ENCODE results near the gene BCR.
"Not testable (repeated sequence)": the region's sequence is repeated elsewhere in the genome, so short reads cannot be mapped to it uniquely, and the experiment has no call there.

BCR gene

DNA sequence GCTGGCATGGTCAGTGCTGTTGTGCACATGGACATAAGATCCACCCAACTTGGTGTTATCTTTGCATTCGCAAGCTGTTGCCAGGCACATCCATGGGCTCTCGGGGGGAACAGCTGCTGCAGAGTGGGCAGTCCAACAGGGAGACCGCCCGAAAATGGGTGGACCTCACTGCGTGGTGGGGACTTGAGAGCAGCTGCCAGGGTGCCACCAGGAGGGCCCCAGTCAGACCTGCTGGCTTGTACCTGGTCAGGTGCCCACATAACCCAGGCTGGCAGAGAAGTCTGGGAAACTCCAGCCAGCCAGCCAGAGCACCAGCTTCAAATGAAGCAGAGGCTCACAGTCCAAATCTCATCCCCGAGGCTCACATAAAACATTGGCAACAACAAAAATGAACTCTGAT, 120.2 kb downstream of the BCR start:
- no peak for FAIRE-seq

DNA sequence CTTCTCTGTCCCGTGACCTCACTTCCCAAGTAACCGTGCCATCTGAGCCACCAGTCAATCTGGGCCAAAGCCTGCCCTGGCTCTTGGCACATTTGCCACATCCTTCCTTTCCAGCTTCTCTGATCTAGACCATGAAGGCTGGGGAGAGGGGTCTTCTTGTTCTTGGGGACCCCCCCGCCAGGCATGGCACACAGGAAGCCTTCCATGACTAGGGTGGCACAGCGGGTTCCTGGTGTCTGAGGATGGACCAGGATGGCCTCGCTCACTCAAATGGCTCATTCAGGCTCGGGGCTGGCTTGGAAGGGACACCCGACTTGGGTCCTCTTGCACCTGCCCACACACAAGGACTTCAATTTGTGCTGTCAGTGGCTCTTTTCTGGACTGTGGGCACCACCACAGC, 121.3 kb downstream of the BCR start:
- FAIRE-seq: no peak

DNA sequence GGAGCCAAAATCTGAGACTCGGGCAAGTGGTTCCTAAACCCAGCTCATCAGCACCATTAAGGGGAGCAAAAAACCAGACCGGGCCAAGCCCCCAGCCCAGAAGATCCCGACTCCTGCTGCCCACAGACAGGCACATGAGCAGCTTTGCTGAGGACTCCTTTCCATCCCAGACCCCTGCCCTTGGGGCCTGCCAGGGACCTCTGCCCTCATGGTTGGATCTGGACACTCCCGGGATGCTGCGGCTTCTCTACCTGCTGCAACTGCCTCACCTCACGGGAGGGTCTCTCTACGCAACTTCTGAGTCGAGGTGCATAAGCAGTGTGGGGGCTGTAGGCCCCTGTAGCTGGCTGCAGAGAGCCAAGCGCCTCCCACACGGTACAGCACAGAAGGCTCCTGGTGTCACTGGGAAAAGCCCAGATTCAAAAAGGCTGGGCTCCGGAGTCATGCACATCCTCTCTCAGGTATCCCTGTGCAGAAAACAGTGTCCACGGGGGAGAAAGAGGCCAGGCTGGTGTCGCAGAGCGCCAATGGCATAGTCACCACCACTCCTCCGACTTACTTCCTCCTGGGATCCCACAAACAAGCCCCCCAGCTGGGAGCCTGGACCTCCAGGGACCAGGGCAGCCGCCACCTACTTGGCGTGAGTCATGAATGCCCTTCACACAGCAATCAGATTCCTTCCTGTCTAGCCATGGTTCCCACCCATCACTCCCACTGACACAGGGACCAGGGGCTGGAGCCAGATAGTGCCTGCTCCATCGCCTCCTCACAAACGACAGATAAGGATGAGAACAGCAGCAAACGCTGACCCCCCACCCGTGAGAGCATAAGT, 122.1 kb downstream of the BCR start:
- FAIRE-seq: no peak

DNA sequence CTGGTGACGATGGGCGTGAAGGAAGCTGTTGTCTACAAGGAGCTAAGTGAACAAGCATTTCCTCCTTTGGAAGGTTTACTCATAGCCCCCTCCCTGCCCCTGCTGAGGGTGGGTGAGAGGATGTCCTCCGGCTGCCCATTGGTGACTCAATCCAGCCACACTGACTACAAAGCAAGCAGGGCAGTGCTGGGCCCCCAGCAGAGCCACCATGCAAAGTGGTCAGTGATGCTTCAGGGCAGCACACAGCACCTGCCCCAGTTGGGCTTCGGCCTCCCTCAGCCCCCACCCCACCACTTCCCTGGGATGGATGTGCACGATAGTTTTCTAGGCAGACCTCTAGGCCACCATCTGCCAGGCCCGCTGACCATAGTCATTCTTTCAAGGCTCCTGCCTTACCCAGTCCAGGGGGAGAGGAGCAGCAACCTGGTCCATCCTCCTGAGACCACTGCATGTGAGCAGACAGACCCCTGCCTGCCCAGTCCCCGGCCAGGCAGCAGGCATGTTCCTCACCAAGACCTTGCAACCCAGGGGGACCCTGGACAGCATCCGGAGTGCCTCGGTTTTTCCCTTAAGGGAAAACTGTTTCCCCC, 125.1 kb downstream of the BCR start:
- no peak for FAIRE-seq

DNA sequence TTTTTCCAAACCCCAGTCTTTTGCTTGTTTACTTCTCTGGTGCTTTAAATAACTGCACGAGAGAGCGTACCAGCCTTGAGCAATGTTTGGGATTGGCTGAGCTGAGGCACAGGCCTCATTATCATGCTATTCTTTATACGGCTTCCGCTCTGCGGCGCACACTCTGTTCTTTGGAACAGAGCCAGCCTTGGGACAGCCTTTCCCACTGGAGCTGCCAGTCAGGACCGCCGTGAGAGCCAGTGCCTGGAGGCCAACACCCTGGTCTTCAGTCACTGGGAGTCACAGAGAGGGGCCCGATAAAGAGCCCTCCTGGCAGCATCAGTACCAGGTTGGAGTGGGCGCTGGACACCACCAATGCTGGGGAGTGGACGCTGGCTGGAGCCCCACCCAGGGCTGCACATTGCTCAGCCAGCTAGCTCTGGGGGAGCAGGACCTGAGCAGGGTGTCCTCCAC, 125.6 kb downstream of the BCR start:
- FAIRE-seq: no peak

DNA sequence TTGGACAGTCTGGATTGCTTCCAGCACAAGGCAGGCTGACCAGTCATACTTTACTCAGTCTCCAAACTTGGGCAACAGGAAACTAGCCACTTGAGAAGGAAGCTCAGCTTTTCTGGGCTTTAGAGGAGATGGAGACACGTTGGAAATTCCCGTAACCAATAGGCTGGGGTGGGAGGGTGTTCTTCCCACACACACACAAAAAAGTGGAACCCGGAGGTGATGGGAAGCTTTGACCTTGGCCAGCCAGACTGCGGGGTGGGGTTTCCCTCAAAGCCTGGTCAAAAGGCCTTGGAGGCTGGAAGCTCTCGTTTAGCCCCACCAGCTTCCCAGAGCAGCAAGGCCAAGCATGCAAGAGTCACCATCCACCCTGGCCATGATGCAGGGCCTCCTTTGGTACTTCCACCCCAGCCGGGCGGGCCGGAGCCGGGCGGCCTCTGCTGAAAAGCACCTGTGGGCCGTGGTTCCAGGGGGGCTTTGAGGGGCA, 126.2 kb downstream of the BCR start:
- FAIRE-seq: no peak

DNA sequence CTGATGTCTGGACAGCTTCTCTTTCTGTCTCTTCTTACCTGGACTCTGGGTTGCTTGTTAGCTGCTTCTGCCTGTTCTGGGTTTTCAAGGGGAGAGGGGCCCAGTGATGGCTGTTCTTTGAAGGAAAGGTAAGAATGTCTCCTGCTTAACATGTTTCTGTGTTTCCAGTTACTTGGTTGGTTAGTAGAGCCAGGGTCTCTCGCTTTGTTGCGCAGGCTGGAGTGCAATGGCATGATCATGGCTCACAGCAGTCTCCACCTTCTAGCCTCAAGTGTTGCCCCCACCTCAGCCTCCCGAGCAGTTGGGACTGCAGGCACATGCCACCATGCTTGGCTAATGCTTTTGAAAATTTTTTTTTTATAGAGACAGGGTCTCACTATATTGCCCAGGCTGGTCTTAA, 126.6 kb downstream of the BCR start:
- no peak for FAIRE-seq

DNA sequence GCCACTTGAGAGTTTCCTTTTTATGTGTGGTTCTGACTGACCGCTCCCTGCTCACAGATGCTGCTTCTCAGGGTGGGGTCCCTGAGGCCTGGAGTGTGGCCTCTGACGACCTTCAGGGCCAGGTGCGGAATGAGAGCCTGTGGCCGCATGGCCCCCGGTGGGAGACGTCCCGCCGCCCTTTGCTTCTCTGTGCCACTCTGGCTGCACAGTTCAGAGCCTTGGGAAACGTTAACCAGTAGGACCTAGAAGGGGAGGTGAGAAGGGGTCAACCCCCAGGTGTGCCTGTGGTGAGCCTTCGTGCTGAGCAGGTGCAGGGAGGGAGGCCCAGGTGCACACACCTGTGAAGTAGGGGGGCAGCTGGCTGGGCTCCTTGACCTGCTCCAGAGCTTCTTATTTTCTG, 127.2 kb downstream of the BCR start:
- FAIRE-seq: not testable (repeated sequence)

DNA sequence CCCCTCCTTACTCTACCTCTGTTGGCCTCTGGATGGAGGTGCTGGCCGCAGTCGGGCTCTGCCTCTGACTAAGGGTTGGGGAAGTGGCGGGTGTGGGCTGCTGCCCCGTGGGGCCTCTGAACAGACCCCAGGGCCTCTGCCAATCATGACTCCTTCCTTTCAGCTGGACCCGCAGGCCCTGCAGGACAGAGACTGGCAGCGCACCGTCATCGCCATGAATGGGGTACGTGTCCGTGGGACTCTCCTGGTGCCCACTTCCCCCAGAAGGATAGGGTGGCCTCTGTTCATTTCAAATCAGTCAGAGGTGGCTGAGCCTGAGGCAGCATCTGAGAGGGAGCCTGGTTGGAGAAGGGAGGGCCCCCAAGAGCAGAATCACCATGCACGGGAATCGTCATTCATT, 129.0 kb downstream of the BCR start:
- FAIRE-seq: not testable (repeated sequence)

DNA sequence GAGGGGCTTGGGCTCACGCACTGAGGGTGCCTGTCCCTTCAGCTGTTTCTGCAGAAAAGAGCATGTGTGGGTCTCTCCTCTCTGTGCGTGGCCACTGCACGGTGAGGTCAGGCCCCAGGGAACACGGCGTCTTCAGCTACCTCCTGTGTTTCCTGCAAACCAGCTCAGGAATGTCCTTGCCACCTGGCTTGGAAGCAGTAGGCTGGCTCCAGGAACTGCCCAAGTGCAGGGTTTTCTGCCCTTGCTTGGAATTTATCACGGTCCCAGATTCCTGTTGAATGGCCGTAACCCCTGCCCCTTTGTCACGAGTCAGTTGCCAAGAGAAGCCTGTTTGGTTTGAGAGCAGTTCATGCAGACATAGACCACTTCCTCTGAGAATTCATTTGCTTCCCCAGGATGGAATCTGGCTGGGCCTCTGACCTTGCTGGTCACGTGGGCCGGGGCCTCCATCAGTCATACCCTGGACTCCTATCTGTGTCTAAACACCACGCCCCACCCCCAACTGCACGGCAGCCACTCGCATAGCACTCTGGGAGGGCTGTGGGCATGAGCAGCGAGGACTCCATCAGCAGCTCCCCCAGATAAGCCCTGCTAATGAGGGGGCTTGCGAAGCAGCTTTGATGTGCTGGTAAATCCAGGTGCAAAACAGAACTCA, 130.3 kb downstream of the BCR start:
- FAIRE-seq: not testable (repeated sequence)

DNA sequence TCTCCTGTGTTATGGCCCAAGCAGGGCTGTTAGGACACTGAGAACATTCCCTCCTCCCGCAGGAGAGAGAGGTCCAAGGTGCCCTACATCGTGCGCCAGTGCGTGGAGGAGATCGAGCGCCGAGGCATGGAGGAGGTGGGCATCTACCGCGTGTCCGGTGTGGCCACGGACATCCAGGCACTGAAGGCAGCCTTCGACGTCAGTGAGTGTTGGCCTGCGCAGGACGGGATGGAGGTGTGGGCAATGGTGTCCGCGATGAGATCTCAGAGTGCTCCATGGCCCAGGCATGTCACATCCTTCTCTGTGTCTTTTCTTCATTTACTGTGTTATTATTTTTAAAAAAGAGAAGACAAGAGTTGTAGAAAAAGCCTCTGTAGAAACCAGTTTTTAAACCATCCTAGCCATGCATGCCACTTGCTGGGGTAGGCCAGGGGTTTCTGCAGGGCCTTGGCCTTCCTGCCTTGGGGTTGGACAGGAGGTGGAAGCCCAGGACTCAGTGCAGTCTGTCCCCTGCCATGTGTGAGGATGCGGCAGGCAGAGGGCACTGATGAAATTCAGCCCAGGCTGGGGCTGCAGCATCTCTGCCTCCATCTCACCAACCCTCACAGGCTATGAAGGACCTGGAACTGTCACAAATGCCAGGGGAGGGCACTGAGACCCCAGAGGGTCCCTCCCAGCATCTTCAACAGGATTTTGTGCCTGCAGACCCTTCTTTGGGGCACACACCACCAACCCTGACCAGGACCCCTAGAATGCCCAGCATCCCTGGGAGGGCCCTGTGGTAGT, 131.5 kb downstream of the BCR start:
- not testable (repeated sequence) for FAIRE-seq

DNA sequence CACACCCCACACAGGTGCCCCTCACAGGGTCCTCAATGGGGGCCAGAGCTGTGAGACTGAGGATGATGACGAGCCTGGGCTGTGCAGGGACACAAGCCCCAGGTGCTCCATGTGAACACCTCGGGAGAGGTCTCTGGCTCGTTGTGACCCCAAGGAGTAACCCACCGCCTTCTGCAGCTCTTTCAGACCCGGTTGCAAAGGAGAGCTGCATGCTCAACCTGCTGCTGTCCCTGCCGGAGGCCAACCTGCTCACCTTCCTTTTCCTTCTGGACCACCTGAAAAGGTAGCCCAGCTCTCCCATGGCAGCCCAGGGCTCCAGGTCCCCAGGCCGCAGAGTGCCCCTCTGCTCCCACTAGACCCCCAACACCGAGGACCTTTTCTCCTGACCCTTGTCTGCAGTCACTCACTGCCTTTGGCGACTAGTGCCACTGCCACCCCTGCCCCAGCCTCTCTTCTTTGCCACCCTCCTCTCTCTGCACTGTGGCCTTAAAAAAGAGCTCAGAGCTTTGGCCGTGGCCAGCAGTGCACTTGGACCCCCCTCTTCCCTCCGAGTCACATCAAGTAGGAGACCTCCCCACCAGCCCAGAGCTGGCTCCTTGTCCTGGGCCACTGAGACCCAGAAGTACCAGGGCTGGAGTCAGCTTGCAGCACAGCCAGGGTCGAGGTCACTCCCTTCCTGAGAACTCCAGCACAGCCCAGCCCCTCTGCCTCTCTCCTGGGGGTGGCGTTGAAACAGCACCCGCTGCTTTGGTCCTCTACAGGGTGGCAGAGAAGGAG, 133.7 kb downstream of the BCR start:
- no peak for FAIRE-seq

DNA sequence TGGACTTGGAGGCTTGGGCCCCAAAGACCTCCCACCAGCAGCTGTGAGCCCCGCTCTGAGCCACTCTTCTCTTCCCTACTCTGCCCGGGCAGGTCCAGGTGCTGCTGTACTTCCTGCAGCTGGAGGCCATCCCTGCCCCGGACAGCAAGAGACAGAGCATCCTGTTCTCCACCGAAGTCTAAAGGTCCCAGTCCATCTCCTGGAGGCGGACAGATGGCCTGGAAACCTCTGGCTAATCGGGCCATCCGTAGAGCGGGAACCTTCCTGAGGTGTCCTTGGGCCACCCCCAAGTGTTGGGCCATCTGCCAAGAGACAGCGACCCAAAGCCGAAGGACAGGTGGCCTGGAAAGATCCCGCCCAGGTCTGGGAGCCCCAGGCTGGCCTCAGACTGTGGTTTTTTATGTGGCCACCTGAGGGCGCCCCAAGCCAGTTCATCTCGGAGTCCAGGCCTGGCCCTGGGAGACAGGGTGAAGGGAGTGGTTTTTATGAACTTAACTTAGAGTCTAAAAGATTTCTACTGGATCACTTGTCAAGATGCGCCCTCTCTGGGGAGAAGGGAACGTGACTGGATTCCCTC, 135.1 kb downstream of the BCR start:
- no peak for FAIRE-seq

DNA sequence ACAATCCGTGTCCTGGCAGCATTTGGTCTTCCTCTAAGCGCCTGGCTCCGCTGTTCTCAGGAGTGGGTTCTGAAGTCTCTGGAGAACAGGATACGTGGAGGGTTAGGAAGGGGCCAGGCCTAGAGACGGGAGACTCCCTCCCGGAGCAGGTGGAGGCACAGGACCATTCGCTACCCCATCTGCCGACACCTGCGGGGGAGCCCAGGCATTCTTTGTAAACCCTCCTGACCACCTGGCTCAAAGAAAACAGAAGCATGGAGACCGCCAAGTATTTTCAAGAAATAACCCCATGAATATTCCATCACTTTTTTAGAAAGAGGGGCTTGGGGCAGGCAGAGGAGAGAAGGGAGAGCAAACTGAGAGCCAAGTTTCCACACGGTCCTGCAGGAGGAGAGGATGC, 136.3 kb downstream of the BCR start:
- not testable (repeated sequence) for FAIRE-seq

DNA sequence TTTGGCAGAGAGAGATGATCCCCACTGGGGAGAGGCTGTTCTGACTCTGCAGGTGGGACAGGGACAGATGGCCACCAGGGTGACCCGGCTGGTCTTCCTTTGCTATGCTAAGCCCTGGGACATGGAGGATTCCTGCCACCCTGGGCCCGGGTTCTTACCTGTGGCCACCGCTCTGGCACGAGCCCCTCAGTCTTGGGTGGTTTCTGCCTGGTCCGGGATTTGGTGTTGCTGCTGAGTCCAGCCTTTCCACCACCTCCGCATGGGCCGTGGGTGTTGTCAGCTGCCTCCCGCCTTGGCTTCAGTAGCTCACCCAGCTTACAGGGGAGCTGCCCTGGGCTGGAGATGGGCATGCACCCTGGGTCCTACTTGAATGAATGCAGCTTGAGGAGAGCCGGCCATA, 138.0 kb downstream of the BCR start:
- not testable (repeated sequence) for FAIRE-seq

DNA sequence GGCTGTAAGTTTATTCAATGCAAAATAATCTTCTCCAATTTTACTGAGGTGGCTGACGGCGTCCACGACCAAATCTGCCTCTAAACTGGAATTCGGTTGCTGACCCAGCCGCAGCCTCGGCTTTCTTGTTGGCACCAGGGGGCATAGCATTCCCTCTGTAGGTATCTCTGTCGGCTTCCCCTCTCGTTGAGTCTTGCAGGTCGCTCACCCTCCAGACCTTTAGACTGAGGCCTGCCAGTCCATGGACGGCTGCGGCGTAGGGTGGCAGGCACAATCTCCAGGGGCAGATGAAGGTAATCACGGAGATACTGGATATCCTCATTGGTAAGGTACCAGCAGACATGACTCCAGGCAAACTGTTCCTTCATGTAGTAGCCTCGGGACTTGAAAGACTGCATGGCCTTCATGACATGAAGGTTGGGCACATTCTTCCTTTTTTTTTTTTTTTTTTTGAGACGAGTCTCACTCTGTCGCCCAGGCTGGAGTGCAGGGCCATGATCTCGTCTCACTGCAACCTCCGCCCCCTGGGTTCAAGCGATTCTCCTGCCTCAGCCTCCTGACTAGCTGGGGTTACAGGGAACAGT, 142.3 kb downstream of the BCR start:
- FAIRE-seq: not testable (repeated sequence)

DNA sequence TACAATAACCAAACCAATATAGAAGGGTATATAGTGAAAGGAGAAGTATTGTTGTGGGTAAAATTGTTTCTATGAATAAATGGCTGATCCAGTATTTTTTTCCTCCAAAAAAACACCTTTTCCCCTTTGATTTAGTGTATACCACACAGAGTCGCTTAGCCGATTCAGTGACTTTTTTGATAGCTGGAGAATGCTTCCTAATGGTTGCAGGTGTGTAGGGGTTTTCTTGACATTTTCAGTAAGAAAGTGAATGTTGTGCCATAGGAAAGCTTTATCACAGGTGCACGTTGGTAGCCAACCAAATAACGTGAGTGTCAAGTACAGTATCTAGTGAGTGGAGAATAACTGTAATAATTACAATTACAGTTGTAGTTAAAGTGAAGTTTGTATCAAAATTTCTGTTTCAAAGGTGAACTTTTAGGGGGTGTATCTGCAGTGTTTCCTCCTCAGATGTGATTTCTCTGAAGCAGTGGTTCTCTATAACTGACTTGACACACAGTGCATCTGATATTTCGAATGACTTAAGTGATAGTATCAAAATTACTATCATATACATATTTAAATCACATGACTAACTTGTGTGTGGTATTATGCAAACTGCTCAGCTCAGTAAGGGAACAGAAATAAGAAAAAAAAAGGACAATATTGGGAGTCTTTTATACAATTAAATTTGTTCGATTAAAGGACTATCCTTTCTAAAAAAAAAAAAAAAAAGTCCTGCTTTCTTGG, 143.8 kb downstream of the BCR start:
- FAIRE-seq: not testable (repeated sequence)

DNA sequence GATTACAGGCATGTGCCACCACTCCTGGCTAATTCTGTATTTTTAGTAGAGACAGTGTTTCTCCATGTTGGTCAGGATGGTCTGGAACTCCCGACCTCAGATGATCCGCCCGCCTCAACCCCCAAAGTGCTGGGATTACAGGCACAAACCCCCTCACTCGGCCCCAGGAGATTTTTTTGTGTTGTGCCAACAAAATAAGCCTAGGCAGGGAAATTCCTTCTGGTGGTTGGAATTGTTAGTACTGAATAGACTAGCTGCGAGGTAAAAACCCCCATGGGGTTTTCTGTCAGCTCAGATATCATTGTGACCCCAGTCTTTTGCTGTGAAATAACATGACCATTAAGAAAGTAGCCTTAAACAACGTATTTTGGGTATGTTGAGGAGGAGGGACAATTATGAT, 144.9 kb downstream of the BCR start:
- no peak for FAIRE-seq

DNA sequence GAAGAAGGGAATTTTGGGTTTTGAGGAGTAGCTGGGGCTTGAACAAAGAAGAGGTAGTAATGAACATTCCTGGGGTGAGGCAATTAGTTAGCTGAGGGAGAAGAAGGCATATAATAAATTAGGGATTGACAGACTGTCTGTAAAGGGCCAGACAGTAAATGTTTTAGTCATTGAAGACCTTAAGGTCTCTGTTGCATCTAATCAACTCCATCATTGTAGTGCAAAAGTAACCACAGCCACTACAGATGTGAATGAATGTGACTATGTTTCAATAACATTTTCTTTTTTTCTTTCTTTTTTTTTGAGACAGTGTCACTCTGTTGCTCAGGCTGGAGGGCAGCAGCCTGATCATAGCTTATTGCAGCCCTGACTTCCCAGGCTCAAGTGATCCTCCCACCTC, 153.5 kb downstream of the BCR start:
- not testable (repeated sequence) for FAIRE-seq

DNA sequence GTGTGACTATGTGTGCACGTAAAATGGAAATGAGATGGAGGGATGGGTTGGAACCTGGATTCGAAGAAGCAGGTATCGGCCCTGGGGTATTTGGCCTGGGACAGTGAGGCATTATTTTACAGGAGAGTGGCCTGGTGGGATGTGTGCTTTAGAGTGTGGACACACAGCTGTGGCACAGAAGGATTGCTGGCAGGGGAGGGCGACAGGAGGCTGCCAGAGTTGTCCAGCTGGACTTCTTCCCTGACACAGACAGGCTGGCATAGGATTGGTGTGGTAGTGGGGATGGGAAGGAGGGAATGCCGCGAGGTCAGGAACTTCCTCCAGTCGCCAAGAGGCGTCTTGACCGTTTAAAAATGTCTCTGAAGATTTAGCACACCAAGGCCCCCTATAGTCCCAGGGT, 157.4 kb downstream of the BCR start:
- not testable (repeated sequence) for FAIRE-seq
